ENCODE results near the gene ZNF784.
A peak's percentile ranks its signal among the peaks of the same experiment; 100 is the strongest.

ZNF784 gene

DNA sequence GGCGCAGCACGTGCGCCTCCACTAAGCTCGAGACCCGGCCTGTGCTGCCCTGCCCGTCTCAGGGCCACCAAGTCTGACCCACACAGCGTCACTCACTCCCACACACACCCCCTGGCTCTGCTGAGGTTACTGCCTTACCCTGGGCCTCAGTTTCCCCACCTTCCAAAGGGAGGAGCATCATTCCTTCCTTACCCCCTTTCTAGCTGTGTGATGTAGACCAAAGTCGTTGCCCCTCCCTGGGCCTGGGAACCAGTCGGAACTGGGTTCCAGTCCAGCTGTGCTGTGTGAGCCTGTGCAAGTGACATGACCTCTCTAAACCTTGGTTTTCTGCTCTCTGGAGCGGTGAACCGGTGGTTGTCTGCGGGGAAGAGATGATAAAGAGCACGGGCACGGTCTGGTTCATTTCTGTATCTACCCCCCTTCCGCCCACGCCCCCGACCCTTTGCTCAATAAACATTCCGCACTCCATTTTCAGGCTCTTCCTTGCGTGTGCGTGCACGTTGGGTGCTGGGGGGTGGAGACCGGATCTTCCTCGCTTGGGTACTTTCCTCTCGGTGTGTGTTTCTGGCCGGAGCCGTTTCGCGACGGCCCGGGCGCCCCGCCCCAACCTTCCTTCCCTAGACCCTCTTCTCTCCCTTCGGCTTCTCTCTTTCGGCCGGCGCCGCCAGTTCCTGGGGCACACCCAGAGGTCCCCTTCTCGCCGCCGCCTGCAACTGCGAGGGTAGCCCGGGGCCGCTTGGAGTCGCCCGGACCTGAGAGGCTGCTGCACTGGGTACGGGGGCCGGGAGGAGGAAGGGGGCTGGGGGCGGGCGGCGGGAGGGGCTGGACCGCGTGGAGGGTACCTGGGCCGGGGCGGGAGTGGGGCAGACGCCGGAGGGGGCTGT, 18.9 kb upstream of the ZNF784 start, which contains the start of gene ZNF581:
Gene ZNF581 (plus strand): TSS at position 647 of the 884 bp plus-strand sequence. CDS start 923 bp downstream, outside the sequence.
- peak; percentile 73 for DNase-seq

DNA sequence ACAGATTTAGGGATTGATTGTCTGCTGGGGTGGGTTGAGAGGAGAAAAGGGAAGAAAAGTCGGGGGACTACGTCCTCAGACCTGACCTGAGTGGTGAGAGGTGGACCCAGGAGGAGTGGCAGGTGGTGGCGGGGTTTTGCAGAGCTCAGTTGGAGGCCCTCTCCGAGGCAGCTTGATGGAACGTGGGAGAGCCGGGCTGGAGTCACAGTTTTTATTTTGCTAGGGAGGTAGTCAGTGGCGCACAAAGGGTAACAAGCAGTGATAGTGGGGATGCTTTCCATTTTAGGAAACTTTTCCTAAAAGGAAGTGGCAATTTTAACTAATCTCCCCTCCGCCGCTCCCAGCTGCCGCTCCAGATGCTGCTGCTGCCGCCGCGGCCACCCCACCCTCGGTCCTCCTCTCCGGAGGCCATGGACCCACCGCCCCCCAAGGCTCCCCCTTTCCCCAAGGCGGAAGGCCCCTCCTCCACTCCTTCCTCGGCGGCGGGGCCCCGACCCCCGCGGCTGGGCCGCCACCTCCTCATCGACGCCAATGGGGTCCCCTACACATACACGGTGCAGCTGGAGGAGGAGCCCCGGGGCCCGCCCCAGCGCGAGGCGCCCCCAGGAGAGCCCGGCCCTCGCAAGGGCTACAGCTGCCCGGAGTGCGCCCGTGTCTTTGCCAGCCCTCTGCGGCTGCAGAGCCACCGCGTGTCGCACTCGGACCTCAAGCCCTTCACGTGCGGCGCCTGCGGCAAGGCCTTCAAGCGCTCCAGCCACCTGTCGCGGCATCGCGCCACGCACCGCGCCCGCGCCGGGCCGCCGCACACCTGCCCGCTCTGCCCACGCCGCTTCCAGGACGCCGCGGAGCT, 18.0 kb upstream of the ZNF784 start:
- no peak for DNase-seq

DNA sequence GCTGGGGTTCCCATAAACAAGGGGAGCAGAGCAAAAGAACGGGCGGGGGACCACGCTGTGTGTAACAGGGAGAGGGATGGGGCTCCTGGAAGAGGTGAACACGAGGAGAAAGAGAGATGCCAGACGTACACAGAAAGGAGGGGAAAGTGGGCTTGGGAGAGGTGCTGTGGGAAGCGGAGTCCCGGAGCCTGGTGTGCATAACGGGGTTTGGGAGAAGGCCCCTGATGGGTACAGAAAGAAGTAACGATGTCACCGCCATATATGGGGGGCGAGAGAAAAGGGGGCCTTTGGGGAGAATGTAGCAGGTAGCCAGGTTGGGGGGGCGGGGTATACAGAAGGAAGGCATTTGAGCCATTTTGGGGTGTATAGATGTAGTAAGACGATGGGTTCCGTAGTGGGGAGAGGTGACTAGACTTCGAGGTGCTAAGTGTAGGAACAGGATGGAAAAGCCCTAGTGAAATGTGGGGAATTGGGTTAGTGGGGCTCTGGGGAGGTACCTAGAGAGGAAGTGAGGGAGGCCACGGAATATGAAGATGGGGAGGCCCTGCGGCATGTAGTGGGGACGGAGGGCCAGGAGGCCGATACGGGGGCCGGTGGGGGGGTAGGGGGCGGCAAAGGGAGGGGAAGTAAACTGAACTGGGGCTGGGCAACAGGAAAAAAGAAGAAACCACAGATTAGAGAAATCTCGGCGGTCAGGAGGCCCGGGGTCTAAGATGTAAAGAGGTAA, 17.2 kb upstream of the ZNF784 start:
- no peak for DNase-seq

- DNase-seq = peak; percentile 87
These were observed 16.4 kb upstream of the ZNF784 start, which contains the start of gene ZNF580 for GRCh38 chr19:55640577-55641425. TSS of gene ZNF580 (plus strand) at chr19:55641002. CDS start at chr19:55642509, 1,507 bp downstream.

DNA sequence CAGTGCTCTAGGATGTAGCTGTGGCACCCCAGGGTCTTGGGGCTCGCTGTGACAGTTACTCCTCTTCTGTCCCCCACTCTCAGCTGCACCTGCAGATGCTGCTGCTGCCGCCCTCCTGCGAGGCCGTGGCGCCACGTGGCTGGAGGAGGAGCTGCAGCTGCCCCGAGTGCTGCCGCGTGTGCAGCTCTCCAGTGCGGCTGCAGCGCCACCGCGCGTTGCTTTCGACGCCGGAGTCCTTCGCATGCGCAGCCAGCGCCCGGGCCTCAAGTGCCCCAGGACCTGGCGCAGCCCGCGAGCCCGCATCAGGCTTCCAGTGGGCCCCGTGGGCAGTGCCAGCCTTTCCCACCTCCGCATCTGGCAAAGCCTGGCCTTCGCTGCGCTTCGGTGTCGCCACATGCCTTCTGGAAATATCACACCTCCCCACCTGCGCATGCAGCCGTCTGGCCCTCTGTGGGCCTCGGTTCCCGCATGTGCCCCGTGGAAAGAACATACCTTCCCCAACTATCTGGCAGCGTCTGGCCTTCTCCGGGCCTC, 15.7 kb upstream of the ZNF784 start:
- peak; percentile 82 for DNase-seq

- DNase-seq = peak; percentile 55
These were observed 14.5 kb upstream of the ZNF784 start for GRCh38 chr19:55638864-55639359.

DNA sequence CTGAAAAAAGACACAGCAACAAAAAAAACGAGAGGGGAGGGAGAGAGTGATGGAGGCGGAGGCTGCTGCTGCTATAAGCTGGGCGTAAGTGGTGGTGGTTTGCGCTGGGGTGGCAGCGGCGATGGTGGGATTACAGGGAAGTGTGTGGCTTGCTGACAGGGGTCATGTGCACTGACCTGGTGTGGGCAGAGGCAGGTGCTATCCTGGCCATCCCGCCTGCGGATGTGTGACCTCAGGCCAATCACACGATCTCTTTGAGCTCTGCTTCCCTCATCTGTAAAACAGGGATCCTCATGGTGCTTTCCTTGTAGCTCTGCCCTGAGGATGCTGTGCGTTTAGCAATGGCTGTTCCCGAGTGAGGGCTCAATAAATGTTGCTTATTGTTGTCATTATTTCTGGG, 13.2 kb upstream of the ZNF784 start:
- DNase-seq = no peak

GRCh38 chr19:55636723-55637122, 12.4 kb upstream of the ZNF784 start:
- no peak for DNase-seq

- no peak for DNase-seq
These were observed 11.6 kb upstream of the ZNF784 start for GRCh38 chr19:55635856-55636440.

- DNase-seq = no peak
These were observed 11.0 kb upstream of the ZNF784 start for GRCh38 chr19:55635334-55635717.

GRCh38 chr19:55633861-55634260, 9.5 kb upstream of the ZNF784 start:
- DNase-seq = no peak

DNA sequence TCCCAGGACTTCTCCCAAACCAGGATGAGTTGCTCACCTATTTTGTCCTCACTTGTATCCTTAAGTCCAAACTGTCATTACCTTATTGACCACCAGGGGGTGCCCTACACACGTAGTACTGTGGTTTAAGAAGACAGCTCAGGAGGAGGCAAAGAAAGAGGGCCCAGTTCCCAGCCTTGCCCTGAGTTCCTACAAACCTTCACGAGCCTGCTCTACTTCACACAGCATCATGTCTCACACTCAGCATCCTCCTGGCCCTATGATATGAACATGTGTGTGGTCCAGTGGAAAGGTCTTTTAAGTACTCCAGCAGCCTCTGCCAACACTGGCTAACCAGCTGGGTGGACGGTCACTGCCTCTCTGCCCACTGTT, 8.1 kb upstream of the ZNF784 start:
- peak; percentile 92 for DNase-seq

DNA sequence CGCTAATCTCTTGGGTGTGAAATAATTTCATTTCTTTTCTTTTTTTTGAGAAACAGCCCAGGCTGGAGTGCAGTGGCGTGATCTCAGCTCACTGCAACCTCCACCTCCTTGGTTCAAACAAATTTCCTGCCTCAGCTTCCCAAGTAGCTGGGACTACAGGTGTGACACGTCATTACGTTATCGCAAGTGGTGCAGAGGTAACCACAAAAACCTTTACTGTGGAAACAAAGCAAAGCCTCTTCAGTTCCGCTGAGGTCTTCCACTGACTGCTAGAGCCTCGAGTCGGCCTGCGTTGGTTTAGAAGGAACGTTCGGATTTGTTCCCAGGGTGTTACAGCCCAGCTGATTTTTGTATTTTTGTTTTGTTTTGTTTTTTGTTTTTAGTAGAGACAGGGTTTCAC, 2.0 kb upstream of the ZNF784 start:
- no peak for DNase-seq

- no peak for DNase-seq
These were observed 599 bp upstream of the ZNF784 start for GRCh38 chr19:55625004-55625326.

GRCh38 chr19:55623561-55623960, 805 bp downstream of the ZNF784 start:
- DNase-seq = no peak

GRCh38 chr19:55623130-55623529, 1.2 kb downstream of the ZNF784 start:
- DNase-seq = no peak

- no peak for DNase-seq
These were observed 2.0 kb downstream of the ZNF784 start for GRCh38 chr19:55622242-55622969.

- no peak for DNase-seq
These were observed 2.6 kb downstream of the ZNF784 start for GRCh38 chr19:55621673-55622231.

GRCh38 chr19:55621205-55621672, 3.1 kb downstream of the ZNF784 start:
- DNase-seq = no peak
